Astrocyte of the hippocampus (primary cell): ENCODE data around the gene LPCAT4.
A peak's percentile ranks its signal among the peaks of the same experiment; 100 is the strongest.

Source experiments
- DNase-seq: peaks from one replicate; pipeline ENCODE4 v3.0.0; 2011; ENCODE audit warnings: low read depth, low spot score

The LPCAT4 gene

GRCh38 chr15:34337557-34338306, 29.3 kb downstream of the LPCAT4 start, which contains the start of gene SLC12A6:
Gene SLC12A6 (minus strand): TSS chr15:34337781. CDS start chr15:34336680, 1,101 bp downstream.
- peak; percentile 97 for DNase-seq

- DNase-seq, result no peak
These were observed 29.9 kb downstream of the LPCAT4 start for GRCh38 chr15:34336991-34337556.

GRCh38 chr15:34336231-34336990, 30.6 kb downstream of the LPCAT4 start:
- no peak for DNase-seq

- no peak for DNase-seq
These were observed 31.6 kb downstream of the LPCAT4 start for GRCh38 chr15:34335176-34336032.

- DNase-seq, result no peak
These were observed 32.3 kb downstream of the LPCAT4 start for GRCh38 chr15:34334672-34335071.

- no peak for DNase-seq
These were observed 34.4 kb downstream of the LPCAT4 start for GRCh38 chr15:34332553-34333120.

- DNase-seq, result peak; percentile 44
These were observed 35.2 kb downstream of the LPCAT4 start for GRCh38 chr15:34331809-34332208.

- DNase-seq, result no peak
These were observed 36.7 kb downstream of the LPCAT4 start for GRCh38 chr15:34330279-34330678.

GRCh38 chr15:34329006-34329405, 38.0 kb downstream of the LPCAT4 start:
- DNase-seq, result no peak

- DNase-seq, result no peak
These were observed 39.1 kb downstream of the LPCAT4 start for GRCh38 chr15:34327906-34328305.

GRCh38 chr15:34325368-34325767, 41.6 kb downstream of the LPCAT4 start:
- no peak for DNase-seq

GRCh38 chr15:34324933-34325332, 42.1 kb downstream of the LPCAT4 start:
- no peak for DNase-seq

- no peak for DNase-seq
These were observed 43.8 kb downstream of the LPCAT4 start for GRCh38 chr15:34323217-34323616.

GRCh38 chr15:34318277-34319079, 48.5 kb downstream of the LPCAT4 start:
- peak; percentile 51 for DNase-seq

- no peak for DNase-seq
These were observed 52.2 kb downstream of the LPCAT4 start for GRCh38 chr15:34314491-34315490.

GRCh38 chr15:34311563-34311962, 55.4 kb downstream of the LPCAT4 start:
- no peak for DNase-seq
